HG02763 (cell line): ENCODE measurements around the gene IKBKE.
"Not testable (repeated sequence)": the region's sequence is repeated elsewhere in the genome, so short reads cannot be mapped to it uniquely, and the experiment has no call there.

Experiments used
- ATAC-seq: cut with Tn5 transposase; IDR thresholded peaks from one replicate; pipeline ENCODE4 v1.9.1; 2021; ENCODE audit warnings: mild to moderate bottlenecking, moderate library complexity; ENCODE audit not compliant: unreplicated experiment

IKBKE gene

GRCh38 chr1:206472454-206472853 lies 2.2 kb downstream of the IKBKE start:
- no peak for ATAC-seq

- no peak for ATAC-seq
These were observed 2.6 kb downstream of the IKBKE start for GRCh38 chr1:206472886-206473285.

- ATAC-seq: no peak
These were observed 5.8 kb downstream of the IKBKE start for GRCh38 chr1:206476058-206476457.

- ATAC-seq: no peak
These were observed 6.3 kb downstream of the IKBKE start for GRCh38 chr1:206476591-206476990.

GRCh38 chr1:206477110-206477509 lies 6.8 kb downstream of the IKBKE start:
- no peak for ATAC-seq

- ATAC-seq: no peak
These were observed 7.5 kb downstream of the IKBKE start for GRCh38 chr1:206477581-206478380.

- ATAC-seq: no peak
These were observed 8.5 kb downstream of the IKBKE start for GRCh38 chr1:206478746-206479145.

- no peak for ATAC-seq
These were observed 9.2 kb downstream of the IKBKE start for GRCh38 chr1:206479183-206480125.

- ATAC-seq: no peak
These were observed 9.9 kb downstream of the IKBKE start for GRCh38 chr1:206480211-206480610.

GRCh38 chr1:206482611-206483010 lies 12.3 kb downstream of the IKBKE start:
- ATAC-seq: no peak

- not testable (repeated sequence) for ATAC-seq
These were observed 13.6 kb downstream of the IKBKE start for GRCh38 chr1:206483864-206484263.

GRCh38 chr1:206484901-206485300 lies 14.6 kb downstream of the IKBKE start:
- ATAC-seq: no peak

- ATAC-seq: no peak
These were observed 16.9 kb downstream of the IKBKE start for GRCh38 chr1:206486995-206487788.

GRCh38 chr1:206487970-206488369 lies 17.7 kb downstream of the IKBKE start:
- no peak for ATAC-seq

GRCh38 chr1:206488466-206488865 lies 18.2 kb downstream of the IKBKE start:
- ATAC-seq: no peak

GRCh38 chr1:206489980-206490770 lies 19.9 kb downstream of the IKBKE start:
- ATAC-seq: no peak

GRCh38 chr1:206490771-206491405 lies 20.6 kb downstream of the IKBKE start:
- no peak for ATAC-seq

- no peak for ATAC-seq
These were observed 21.3 kb downstream of the IKBKE start for GRCh38 chr1:206491616-206492015.

- ATAC-seq: no peak
These were observed 22.3 kb downstream of the IKBKE start for GRCh38 chr1:206492589-206492988.

GRCh38 chr1:206493279-206493678 lies 23.0 kb downstream of the IKBKE start:
- no peak for ATAC-seq
